ENCODE results near the gene ZNF98.

ZNF98 gene

DNA sequence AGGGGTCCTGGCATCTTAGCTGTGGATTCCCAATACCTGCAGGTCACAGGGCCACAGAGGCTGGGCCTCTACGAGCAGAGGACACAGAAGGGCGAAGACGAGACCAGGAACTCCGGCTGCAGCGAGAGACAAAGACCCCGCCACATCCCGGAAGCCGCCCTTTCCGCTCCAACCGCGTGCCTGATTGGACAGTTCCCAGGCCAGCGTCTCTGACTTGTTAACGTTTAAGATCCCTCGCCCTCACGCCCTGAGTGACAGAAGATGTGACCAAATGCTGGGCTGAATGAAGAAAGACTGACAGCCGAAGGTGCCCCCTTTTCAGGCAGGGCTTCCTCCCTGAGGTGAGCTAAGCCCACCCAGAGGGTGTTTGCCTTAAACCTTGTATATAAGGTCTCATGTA lies at the start of gene ZNF98:
Gene ZNF98 (minus strand): TSS at position 136 of the 400 bp plus-strand sequence. CDS start 122 bp downstream, at position 14.
- no peak for DNase-seq (ENCODE audit: low spot score)

DNA sequence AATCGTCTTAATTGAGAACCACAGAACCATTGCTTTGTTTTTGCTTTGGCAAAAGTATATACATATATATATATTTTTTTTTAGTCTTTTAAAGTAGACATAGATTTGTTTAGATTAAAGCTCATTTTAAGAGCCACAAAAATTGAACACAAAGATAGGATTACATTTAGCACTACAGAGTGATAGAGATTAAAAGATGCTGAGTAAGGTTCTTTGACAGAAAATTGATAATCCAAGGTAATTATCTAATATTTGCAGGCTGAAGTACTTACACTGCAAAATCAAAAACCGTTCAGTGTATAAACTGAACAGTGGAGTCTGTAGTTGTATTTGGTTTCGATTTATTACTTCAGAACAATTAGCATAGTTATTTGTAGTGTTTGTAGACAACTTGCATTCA lies 24.5 kb upstream of the ZNF98 start:
- DNase-seq (ENCODE audit: low spot score), result no peak

DNA sequence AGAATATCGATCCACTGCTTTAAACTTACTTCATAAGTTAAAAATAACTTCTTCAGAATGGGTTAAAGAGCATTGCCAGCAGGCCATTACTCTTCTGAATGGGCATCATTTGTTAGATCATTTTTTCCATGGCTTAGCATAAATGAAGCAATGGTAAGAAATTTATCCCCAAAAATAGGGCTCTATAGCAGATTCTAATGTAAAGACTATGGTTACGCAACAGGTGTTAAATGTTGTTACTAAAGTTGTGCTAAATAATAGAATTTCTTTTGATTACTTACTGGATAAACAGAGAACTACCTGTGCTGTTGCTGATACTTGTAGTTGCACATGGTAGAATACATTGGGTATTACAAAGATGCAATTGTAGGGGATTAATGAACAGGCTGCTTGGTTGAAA lies 15.9 kb upstream of the ZNF98 start:
- no peak for DNase-seq (ENCODE audit: low spot score)

DNA sequence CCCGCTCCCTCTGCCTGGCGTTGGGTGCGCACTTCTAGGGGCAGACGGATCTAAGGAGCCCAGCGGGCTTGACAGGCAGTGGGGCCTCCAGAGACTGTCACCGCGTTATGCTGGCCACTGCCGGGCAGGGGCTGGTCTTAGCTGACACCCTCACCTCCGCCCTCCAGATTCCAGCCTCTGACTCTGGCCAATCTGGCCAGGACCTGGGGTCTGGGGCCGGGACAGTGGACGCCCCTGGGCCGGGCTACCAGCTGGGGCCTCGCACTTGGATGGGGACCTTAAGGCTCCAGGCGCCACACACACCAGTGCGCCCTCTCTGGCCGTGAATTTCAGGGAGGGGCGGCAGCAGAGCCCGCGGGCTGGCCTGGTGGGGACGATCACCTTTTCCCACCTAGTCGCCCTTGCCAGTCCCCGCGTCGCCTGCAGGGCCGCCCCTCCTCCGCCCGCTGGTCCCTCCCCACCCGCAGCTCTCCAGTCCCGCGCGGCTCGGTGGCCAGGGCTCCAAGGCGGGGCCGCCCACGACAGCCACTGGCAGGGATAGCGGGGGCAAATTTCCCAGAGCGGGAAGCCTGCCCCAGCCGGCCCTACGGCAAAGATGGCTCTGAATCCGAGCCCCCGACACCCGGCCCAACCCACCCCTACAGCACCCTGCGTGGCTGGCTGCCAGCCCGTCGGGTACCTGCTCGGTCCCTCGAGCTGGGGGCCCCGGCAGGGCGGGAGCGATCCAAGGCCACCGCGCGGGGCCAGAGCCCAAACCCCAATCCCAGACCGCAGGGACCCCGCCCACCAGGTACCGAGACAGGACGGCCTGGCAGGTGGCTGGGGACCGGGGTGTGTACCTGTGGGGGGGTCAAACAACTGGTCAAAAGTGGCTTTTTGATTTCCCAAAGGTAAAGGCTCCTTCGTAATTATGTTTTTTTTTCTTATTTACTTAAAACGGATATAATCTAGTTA lies 6.1 kb upstream of the ZNF98 start:
- DNase-seq (ENCODE audit: low spot score), result no peak

DNA sequence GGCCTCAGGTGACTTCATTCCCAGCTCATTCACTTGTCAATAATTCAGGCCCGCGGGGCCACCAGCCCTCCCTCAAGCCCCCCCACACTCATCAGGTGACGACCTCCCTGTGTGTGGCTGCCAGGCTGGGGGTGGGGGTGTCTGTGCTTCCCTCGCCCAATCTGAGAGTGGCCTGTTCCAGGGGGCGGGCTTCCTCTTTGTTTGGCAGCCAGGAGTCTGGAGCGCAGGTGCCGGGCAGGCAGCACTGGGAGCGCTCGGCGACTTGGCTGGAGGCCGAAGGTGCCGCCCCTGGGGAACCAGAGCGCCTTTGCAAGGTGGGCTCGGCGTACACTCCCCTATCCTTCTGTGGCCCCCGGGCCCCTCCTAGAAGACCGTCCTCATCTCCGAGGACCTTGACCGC lies 5.4 kb upstream of the ZNF98 start:
- DNase-seq (ENCODE audit: low spot score), result no peak

DNA sequence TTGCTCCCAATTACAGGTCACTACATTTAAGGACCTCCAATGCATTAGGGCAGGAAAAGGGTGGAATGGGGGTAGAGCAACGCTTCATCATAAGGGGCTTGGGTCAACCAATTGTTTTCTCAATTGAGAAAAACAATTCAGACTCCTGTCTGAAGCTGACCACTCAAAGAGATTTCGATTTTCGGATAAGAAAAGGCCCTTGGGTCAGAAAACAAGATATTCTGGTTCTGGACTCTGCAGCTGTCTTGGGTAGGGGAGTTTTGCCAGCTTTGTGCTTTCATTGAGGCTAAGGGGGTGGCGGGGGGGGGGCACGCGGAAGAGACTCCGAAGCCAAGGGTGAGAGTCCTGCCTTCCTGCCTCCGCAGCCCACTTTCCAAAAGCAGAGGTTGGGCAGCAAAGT lies 4.8 kb upstream of the ZNF98 start:
- DNase-seq (ENCODE audit: low spot score), result no peak

DNA sequence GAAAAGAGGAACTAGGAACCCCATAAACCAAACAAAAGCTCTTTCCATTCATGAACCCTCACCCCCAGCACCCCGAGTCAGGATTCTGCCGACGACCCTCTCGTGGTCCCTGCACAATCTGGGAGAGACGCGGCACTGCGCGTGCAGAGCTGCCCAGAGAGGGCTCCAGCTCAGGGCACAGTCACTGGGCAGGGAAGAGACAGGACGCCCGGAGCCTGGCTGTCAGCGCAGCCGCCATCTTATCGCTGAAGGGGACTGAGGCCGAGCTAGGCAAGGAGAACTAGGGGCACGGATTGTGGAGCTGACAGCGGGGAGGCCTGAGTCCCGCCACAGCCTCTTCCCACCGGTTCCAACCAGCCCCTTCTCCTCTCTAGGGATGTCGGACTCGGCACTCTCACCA lies 349 bp downstream of the ZNF98 start:
- DNase-seq (ENCODE audit: low spot score), result no peak

DNA sequence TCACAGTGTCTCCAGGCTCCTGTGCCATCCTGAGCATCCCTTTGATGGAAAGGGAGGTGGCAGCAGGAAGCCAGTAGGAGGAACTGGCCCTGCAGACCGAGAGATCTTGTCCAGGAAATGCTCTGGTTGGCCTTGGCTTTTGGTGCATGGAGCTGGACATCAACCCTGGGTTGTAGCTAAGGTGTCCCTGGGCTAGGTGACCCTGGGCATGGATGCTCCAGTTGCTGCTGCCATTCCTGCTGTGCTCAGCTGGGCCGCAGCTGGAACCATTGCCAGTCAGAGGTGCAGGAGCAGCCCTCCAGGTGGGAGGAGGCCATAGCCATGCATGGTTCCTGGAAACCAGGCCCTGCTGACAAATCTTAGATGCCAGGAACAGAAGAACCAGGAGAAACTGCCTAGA lies 67.5 kb downstream of the ZNF98 start:
- DNase-seq (ENCODE audit: low spot score), result no peak
